HEK293 (cell line): ENCODE data around the gene VGLL4.

ENCODE experiments used
- ATF2 ChIP-seq: fragments of 450-650 bp; formaldehyde crosslinking; IDR thresholded peaks from 2 replicates; pipeline ENCODE4 v1.5.1; 2016; ENCODE audit warnings: missing biosample characterization, missing genetic modification characterization, low read depth
- MEIS1 ChIP-seq: sonication (generic); formaldehyde crosslinking; IDR thresholded peaks from 2 replicates; pipeline ENCODE4 v1.8.1; 2022; ENCODE audit warnings: missing genetic modification reagents, mild to moderate bottlenecking, borderline replicate concordance
- YY1 ChIP-seq: fragments of 450-650 bp; formaldehyde crosslinking; IDR thresholded peaks from 2 replicates; pipeline ENCODE4 v1.5.1; 2018; ENCODE audit warnings: missing biosample characterization, missing genetic modification characterization
- ZBTB11 ChIP-seq: fragments of 450-650 bp; formaldehyde crosslinking; conservative IDR thresholded peaks from 2 replicates; pipeline ENCODE4 v1.5.1; 2016; ENCODE audit warnings: low read depth, missing biosample characterization, missing genetic modification characterization
- ZBTB7A ChIP-seq: fragments of 450-650 bp; formaldehyde crosslinking; IDR thresholded peaks from 2 replicates; pipeline ENCODE4 v1.5.1; 2016; ENCODE audit warnings: low read depth, missing biosample characterization, missing genetic modification characterization
- ZEB2 ChIP-seq: fragments of 450-650 bp; formaldehyde crosslinking; IDR thresholded peaks from 2 replicates; pipeline ENCODE4 v1.5.1; 2016; ENCODE audit warnings: missing biosample characterization, missing genetic modification characterization
- ZNF513 ChIP-seq: fragments of 450-650 bp; IDR thresholded peaks from 2 replicates; pipeline ENCODE4 v1.5.1; 2018; ENCODE audit warnings: missing biosample characterization, missing genetic modification characterization
- ZNF558 ChIP-seq: fragments of 450-650 bp; formaldehyde crosslinking; IDR thresholded peaks from 2 replicates; pipeline ENCODE4 v1.5.1; 2016; ENCODE audit warnings: missing biosample characterization, missing genetic modification characterization
- ZNF785 ChIP-seq: fragments of 450-650 bp; formaldehyde crosslinking; IDR thresholded peaks from 2 replicates; pipeline ENCODE4 v1.5.1; 2016; ENCODE audit warnings: missing biosample characterization, missing genetic modification characterization
- TF ChIP-seq, protein P1 (sequence below): fragments of 450-650 bp; formaldehyde crosslinking; IDR thresholded peaks from 2 replicates; pipeline ENCODE4 v1.5.1; 2016; ENCODE audit warnings: missing biosample characterization, missing genetic modification characterization

GRCh38 chr3:11638495-11639358, 5.0 kb downstream of the VGLL4 start:
- TF ChIP-seq ZNF558 (tag by site-specific recombination): no peak
- no peak for TF ChIP-seq ZNF785 (tag by site-specific recombination)
- no peak for TF ChIP-seq ZBTB11 (tag by site-specific recombination)
- TF ChIP-seq, protein P1, sequence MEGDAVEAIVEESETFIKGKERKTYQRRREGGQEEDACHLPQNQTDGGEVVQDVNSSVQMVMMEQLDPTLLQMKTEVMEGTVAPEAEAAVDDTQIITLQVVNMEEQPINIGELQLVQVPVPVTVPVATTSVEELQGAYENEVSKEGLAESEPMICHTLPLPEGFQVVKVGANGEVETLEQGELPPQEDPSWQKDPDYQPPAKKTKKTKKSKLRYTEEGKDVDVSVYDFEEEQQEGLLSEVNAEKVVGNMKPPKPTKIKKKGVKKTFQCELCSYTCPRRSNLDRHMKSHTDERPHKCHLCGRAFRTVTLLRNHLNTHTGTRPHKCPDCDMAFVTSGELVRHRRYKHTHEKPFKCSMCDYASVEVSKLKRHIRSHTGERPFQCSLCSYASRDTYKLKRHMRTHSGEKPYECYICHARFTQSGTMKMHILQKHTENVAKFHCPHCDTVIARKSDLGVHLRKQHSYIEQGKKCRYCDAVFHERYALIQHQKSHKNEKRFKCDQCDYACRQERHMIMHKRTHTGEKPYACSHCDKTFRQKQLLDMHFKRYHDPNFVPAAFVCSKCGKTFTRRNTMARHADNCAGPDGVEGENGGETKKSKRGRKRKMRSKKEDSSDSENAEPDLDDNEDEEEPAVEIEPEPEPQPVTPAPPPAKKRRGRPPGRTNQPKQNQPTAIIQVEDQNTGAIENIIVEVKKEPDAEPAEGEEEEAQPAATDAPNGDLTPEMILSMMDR (tag by site-specific recombination): no peak
- no peak for TF ChIP-seq MEIS1
- peak; percentile 48 for TF ChIP-seq ZEB2 (tag by site-specific recombination)
- no peak for TF ChIP-seq ZBTB7A (tag by site-specific recombination)
- 0 out of 2 replicates have a peak, but pooled peaks have one; percentile 34 for TF ChIP-seq YY1 (tag by site-specific recombination)
- TF ChIP-seq ZNF513 (tag by site-specific recombination): no peak
- peak; percentile 63 for TF ChIP-seq ATF2 (tag by site-specific recombination)
